ENCODE results near the gene COX6A1. TPM values are rescaled to one million over a fixed set of nuclear protein-coding genes. Genes with fewer than 3 reads are reported as not detected.

The COX6A1 gene
- polyA plus RNA-seq, 1 donor (not counting 4 experiments of a cell fraction or from before 2014, with no cell fraction given) = 663 TPM

GRCh38 chr12:120467439-120467838 is 29.5 kb downstream of the COX6A1 start:
- DNase-seq (ENCODE audit: low read depth, low spot score) = no peak
- Histone ChIP-seq H3K79me2 (ENCODE audit: control insufficient read depth, insufficient read depth, low read length) (peaks cover 70% of the 10 kb centered on the region), H3K9me1 (ENCODE audit: control insufficient read depth, extremely low read depth, insufficient read depth, low read length) (no peaks in the 10 kb centered on the region), H3K9ac (ENCODE audit: control insufficient read depth, extremely low read depth, insufficient read depth, low read length) (no peak overlapping the region), H3K27ac (ENCODE audit: control insufficient read depth, insufficient read depth, low read length) (no peak overlapping the region), H3K27me3 (ENCODE audit: control insufficient read depth, extremely low read depth, insufficient read depth, low read length) (no peaks in the 10 kb centered on the region), H3K9me3 (ENCODE audit: control insufficient read depth, low read depth, low read length) (no peaks in the 10 kb centered on the region), H3K4me1 (ENCODE audit: control insufficient read depth, extremely low read depth, insufficient read depth, low read length) (peaks cover 11% of the 10 kb centered on the region), H3K4me3 (ENCODE audit: control insufficient read depth in 2 of 3, extremely low read depth in 1 of 3, insufficient read depth in 2 of 3, low read depth in 1 of 3, low read length in 3 of 3) (no peak overlapping the region), H4K20me1 (ENCODE audit: control insufficient read depth, extremely low read depth, insufficient read depth, low read length) (peaks cover 11% of the 10 kb centered on the region), H2AFZ (ENCODE audit: control insufficient read depth, low read length) (no peak overlapping the region), H3K4me2 (ENCODE audit: control insufficient read depth, extremely low read depth, insufficient read depth, low read depth, low read length) (no peak overlapping the region), H3K36me3 (ENCODE audit: control insufficient read depth in 2 of 2, extremely low read depth in 1 of 2, insufficient read depth in 2 of 2, low read length in 2 of 2) (peaks cover 15 to 32% of the 10 kb centered on the region in 2 experiments)
- dilution Hi-C loops (cut with MboI; ENCODE audit: extremely low pct_ligation_motif_present, low sequenced_read_pairs) = no loop called here
- no peak for FAIRE-seq
- no peak for TF ChIP-seq EZH2 (IDR thresholded peaks at IDR 0.05; ENCODE audit: low read length)
- no peak for TF ChIP-seq CTCF (optimal IDR thresholded peaks at IDR 0.05 in 1 of 3, IDR thresholded peaks at IDR 0.05 in 1 of 3, conservative IDR thresholded peaks at IDR 0.05 in 1 of 3; ENCODE audit: extremely low read depth in 1 of 3, insufficient read depth in 2 of 3, low read length in 3 of 3)

DNA sequence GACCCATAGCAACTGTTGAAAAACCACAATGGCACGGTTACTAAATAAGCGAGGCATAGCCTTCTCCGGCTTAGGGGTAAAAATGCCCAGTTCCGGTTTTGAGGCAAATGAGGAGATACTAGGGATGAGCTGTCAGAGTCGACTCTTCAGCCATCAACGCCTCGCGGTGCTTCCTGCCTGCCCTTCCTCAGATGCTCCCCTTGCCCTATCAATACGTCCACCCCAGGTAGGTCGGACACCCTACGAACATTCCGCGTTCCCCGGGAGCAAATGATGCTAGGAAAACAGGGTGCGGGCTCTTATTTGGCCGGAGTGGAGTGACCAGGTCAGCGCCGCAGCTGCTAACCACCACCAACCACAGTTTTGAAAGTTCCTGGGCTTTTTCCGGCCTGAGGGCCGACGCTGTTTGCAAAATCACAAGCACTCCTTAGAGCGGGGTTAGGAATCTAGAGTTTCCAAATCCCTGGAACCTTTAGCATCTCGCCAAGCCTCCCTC is 30.5 kb downstream of the COX6A1 start:
- peak overlapping the region; percentile 86 for H3K4me2 ChIP-seq (ENCODE audit: control insufficient read depth, extremely low read depth, insufficient read depth, low read depth, low read length)
- no peaks in the 10 kb centered on the region for H3K9me3 ChIP-seq (ENCODE audit: control insufficient read depth, low read depth, low read length)
- no peak overlapping the region for H2AFZ ChIP-seq (ENCODE audit: control insufficient read depth, low read length)
- peaks cover 77% of the 10 kb centered on the region for H3K79me2 ChIP-seq (ENCODE audit: control insufficient read depth, insufficient read depth, low read length)
- H3K27me3 ChIP-seq (ENCODE audit: control insufficient read depth, extremely low read depth, insufficient read depth, low read length) = no peaks in the 10 kb centered on the region
- H3K9me1 ChIP-seq (ENCODE audit: control insufficient read depth, extremely low read depth, insufficient read depth, low read length) = no peaks in the 10 kb centered on the region
- TF ChIP-seq CTCF (optimal IDR thresholded peaks at IDR 0.05 in 1 of 3, IDR thresholded peaks at IDR 0.05 in 1 of 3, conservative IDR thresholded peaks at IDR 0.05 in 1 of 3; ENCODE audit: extremely low read depth in 1 of 3, insufficient read depth in 2 of 3, low read length in 3 of 3) (no peak), EZH2 (IDR thresholded peaks at IDR 0.05; ENCODE audit: low read length) (no peak)
- DNase-seq (ENCODE audit: low read depth, low spot score) (no peak), FAIRE-seq (no peak)
- H3K36me3 ChIP-seq (ENCODE audit: control insufficient read depth in 2 of 2, extremely low read depth in 1 of 2, insufficient read depth in 2 of 2, low read length in 2 of 2) = peaks cover 10 to 23% of the 10 kb centered on the region in 2 experiments
- peak overlapping the region; percentile 77 for H3K27ac ChIP-seq (ENCODE audit: control insufficient read depth, insufficient read depth, low read length)
- peak overlapping the region; percentile 87 for H3K9ac ChIP-seq (ENCODE audit: control insufficient read depth, extremely low read depth, insufficient read depth, low read length)
- H3K4me1 ChIP-seq (ENCODE audit: control insufficient read depth, extremely low read depth, insufficient read depth, low read length) = peaks cover 11% of the 10 kb centered on the region
- H3K4me3 ChIP-seq (ENCODE audit: control insufficient read depth in 2 of 3, extremely low read depth in 1 of 3, insufficient read depth in 2 of 3, low read depth in 1 of 3, low read length in 3 of 3) = peak overlapping the region; percentile 90 to 97 (median 91)
- peaks cover 11% of the 10 kb centered on the region for H4K20me1 ChIP-seq (ENCODE audit: control insufficient read depth, extremely low read depth, insufficient read depth, low read length)
- dilution Hi-C loops (cut with MboI; ENCODE audit: extremely low pct_ligation_motif_present, low sequenced_read_pairs) = no loop called here

Measured in keratinocyte (primary cell).